NB4 (cell line): Measurements from ENCODE around the gene ARMS2.

Experiments
- CTCF ChIP-seq: IDR thresholded peaks from one replicate; pipeline ENCODE4 v1.5.1; 2012; ENCODE audit warnings: low read depth, low read length
- MYC ChIP-seq: IDR thresholded peaks from 2 replicates; pipeline ENCODE4 v1.6.1; 2011; ENCODE audit warnings: low read depth, low read length
- POLR2A ChIP-seq: IDR thresholded peaks from 2 replicates; pipeline ENCODE4 v1.6.1; 2011; ENCODE audit warnings: mild to moderate bottlenecking; ENCODE audit not compliant: insufficient read length; ENCODE audit errors: extremely low read depth

DNA sequence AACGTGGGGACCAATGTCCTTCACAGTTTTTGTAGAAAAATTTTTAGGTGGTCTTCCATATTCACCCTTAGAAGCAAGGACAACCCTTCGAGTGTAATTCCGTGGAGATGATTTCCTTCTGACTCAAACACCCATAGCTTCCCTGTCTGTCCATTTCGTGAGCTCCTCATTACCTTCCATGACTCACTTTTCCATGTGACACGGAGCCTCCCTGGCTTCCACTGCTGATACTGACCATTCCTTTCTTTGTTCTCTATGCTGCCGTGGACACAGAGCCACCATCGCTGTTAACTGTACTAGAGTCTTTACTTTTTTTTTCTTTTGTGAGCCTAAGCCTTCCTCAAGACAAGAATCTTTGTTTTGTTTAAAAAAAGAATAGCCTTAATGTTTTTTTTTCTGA lies 12.5 kb upstream of the ARMS2 start:
- TF ChIP-seq POLR2A (no peak), CTCF (no peak), MYC (no peak)
